Measurements from ENCODE around the gene ZNF710.

DNA sequence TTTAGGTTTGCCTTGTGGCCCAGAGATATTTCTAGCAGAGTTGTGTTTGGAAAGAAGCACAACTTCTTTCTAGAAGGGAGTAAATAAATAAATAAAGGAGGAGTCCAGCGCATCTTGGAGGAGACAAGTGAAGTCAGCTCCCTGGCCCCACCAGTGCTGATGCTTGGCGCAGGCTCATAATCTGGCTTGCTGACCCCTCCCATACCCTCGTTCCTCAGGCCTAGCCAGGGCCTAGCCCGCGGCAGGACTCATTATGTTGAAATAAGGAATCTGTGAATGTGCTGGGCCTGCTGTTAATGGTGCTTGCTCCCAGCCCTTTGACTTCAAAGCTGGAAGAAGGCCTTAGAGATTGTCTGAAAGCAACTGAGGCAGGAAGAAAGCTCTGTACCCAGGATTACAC, 3.1 kb downstream of the ZNF710 start:
- no peak for TF ChIP-seq POLR2A (IDR thresholded peaks at IDR 0.05)
- TF ChIP-seq, protein P1, sequence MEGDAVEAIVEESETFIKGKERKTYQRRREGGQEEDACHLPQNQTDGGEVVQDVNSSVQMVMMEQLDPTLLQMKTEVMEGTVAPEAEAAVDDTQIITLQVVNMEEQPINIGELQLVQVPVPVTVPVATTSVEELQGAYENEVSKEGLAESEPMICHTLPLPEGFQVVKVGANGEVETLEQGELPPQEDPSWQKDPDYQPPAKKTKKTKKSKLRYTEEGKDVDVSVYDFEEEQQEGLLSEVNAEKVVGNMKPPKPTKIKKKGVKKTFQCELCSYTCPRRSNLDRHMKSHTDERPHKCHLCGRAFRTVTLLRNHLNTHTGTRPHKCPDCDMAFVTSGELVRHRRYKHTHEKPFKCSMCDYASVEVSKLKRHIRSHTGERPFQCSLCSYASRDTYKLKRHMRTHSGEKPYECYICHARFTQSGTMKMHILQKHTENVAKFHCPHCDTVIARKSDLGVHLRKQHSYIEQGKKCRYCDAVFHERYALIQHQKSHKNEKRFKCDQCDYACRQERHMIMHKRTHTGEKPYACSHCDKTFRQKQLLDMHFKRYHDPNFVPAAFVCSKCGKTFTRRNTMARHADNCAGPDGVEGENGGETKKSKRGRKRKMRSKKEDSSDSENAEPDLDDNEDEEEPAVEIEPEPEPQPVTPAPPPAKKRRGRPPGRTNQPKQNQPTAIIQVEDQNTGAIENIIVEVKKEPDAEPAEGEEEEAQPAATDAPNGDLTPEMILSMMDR (IDR thresholded peaks at IDR 0.05): no peak
